Adrenal gland (tissue), 5 donors: ENCODE measurements around the gene ABCA1.

Experiments used
- POLR2A ChIP-seq, 2 donors: fragments of 450-650 bp; IDR thresholded peaks; one replicate each; pipeline ENCODE4 v1.6.1; 2017; ENCODE audit warnings: antibody characterized with exemption in 2 of 2, mild to moderate bottlenecking in 2 of 2, moderate library complexity in 1 of 2
- TF ChIP-seq, protein P1 (sequence below), 6 experiments: fragments of 450-650 bp in 4 of 6; fragments of 200-600 bp in 2 of 6; sonication (generic) in 1 of 6; IDR thresholded peaks; 1 replicate in 5 of 6; 2 replicates in 1 of 6; pipeline versions ENCODE4 v1.5.1 to v1.8.0; 2016 to 2021; ENCODE audit warnings: antibody characterized with exemption in 6 of 6, mild to moderate bottlenecking in 2 of 6, moderate library complexity in 1 of 6
- donor health status: DM: no; HTN: no; CAD: no.

DNA sequence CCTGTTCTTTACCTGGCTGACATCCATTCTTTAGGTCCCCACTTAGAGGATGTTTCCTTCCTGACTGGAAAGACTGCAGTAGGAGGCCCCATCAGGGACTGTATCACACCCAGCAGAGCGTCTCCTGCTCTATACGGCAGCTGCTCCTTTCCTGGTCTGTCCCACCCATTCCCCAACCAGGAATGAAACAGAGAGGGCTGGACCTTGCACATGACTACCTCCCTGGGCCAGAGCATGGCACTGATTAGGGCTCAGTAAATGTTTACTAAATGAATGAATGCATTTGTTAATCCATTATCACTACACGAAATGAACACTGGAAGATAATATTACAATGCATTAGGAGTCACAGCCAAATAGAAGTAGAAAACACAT, 76.4 kb downstream of the ABCA1 start:
- TF ChIP-seq, protein P1, sequence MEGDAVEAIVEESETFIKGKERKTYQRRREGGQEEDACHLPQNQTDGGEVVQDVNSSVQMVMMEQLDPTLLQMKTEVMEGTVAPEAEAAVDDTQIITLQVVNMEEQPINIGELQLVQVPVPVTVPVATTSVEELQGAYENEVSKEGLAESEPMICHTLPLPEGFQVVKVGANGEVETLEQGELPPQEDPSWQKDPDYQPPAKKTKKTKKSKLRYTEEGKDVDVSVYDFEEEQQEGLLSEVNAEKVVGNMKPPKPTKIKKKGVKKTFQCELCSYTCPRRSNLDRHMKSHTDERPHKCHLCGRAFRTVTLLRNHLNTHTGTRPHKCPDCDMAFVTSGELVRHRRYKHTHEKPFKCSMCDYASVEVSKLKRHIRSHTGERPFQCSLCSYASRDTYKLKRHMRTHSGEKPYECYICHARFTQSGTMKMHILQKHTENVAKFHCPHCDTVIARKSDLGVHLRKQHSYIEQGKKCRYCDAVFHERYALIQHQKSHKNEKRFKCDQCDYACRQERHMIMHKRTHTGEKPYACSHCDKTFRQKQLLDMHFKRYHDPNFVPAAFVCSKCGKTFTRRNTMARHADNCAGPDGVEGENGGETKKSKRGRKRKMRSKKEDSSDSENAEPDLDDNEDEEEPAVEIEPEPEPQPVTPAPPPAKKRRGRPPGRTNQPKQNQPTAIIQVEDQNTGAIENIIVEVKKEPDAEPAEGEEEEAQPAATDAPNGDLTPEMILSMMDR (IDR thresholded peaks at IDR 0.05), result no peak
- no peak for TF ChIP-seq POLR2A (IDR thresholded peaks at IDR 0.05)
